GM12892 (cell line): ENCODE data around the gene SDK1.

ENCODE experiments used
- POLR2A ChIP-seq: IDR thresholded peaks from 2 replicates; pipeline ENCODE4 v1.6.1; 2011; ENCODE audit warnings: low read depth, low read length, control low read depth
- POLR2AphosphoS5 ChIP-seq: IDR thresholded peaks from 2 replicates; pipeline ENCODE4 v1.6.1; 2011; ENCODE audit warnings: low read depth, low read length, control low read depth
- TAF1 ChIP-seq: IDR thresholded peaks from 2 replicates; pipeline ENCODE4 v1.6.1; 2011; ENCODE audit warnings: low read depth, mild to moderate bottlenecking, control low read depth, low read length, borderline replicate concordance

DNA sequence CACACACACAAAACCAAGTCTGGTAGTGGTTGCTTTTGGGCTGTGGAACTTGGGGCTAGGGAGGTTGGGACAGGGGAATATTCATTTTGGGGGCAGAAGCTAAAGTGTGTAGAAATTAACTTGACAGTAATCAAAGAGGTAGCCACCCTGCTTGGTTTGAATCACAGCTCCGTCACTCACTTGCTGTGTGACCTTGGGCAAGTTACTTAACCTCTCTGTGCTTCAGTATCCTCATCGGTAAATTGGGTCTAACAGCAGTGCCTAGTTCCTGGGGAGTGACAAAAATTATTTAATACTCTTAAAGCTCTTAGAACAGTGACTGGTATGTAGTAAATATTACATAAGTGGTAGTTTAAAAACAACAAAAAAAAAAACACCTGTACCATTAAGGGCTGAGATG is 489.8 kb downstream of the SDK1 start:
- TF ChIP-seq POLR2A (no peak), POLR2AphosphoS5 (no peak), TAF1 (no peak)
